Gastroesophageal sphincter (tissue), 4 donors: ENCODE results near the gene FADS3. TPM values are rescaled to one million over a fixed set of nuclear protein-coding genes. Genes with fewer than 3 reads are reported as not detected.
A peak's percentile ranks its signal among the peaks of the same experiment; 100 is the strongest.

Source experiments
- ATAC-seq: fragments of 150-250 bp; one replicate; pipeline ENCODE4 v1.9.1; 2016; ENCODE audit warnings: mild to moderate bottlenecking, moderate library complexity
- H3K27ac ChIP-seq, 4 donors: fragments of 200-600 bp; sonication (generic) in 3 of 4; 1 replicate in 3 of 4; 2 replicates in 1 of 4; pipeline ENCODE4 v1.5.1; 2016 to 2019
- H3K27me3 ChIP-seq: fragments of 200-600 bp; sonication (generic); one replicate; pipeline ENCODE4 v1.5.1; 2019
- H3K36me3 ChIP-seq, 2 donors: fragments of 200-600 bp; sonication (generic); one replicate each; pipeline ENCODE4 v1.5.1; 2019; ENCODE audit warnings: control low read depth in 1 of 2
- H3K4me1 ChIP-seq, 3 donors: fragments of 200-600 bp; sonication (generic); 1 replicate in 2 of 3; 2 replicates in 1 of 3; pipeline ENCODE4 v1.5.1; 2016 to 2019; ENCODE audit warnings: control low read depth in 2 of 3
- H3K4me3 ChIP-seq, 2 donors: fragments of 200-600 bp; sonication (generic); one replicate each; pipeline ENCODE4 v1.5.1; 2019; ENCODE audit warnings: mild to moderate bottlenecking in 1 of 2, moderate library complexity in 1 of 2
- H3K9me3 ChIP-seq, 3 donors: fragments of 200-600 bp; sonication (generic); one replicate each; pipeline ENCODE4 v1.5.1; 2017 to 2019; ENCODE audit warnings: control low read depth in 2 of 3
- EP300 ChIP-seq: sonication (generic); formaldehyde crosslinking; IDR thresholded peaks from one replicate; pipeline ENCODE4 v1.6.1; 2017; ENCODE audit warnings: antibody characterized with exemption, mild to moderate bottlenecking
- POLR2A ChIP-seq, 2 donors: fragments of 450-650 bp; IDR thresholded peaks; one replicate each; pipeline ENCODE4 v1.6.1; 2017; ENCODE audit warnings: antibody characterized with exemption in 2 of 2, mild to moderate bottlenecking in 2 of 2, moderate library complexity in 1 of 2
- POLR2AphosphoS5 ChIP-seq: sonication (generic); formaldehyde crosslinking; IDR thresholded peaks from one replicate; pipeline ENCODE4 v1.6.1; 2017; ENCODE audit warnings: antibody characterized with exemption
- WGBS, 2 donors: methylation state at CpG; one replicate each; pipeline ENCODE4 v1.1.5; 2018; ENCODE audit warnings: low coverage in 1 of 2; 5-methylcytosine and 5-hydroxymethylcytosine counted together
- total RNA-seq, 4 donors: library from RNA; depleted of rRNA; stranded (reverse); fragments of >200 nt; gene quantifications; one replicate each; pipeline ENCODE4 v1.1.0, GENCODE V29; 2016
- TF ChIP-seq, protein P1 (sequence below), 4 experiments: fragments of 200-600 bp in 2 of 4; fragments of 450-650 bp in 2 of 4; sonication (generic) in 1 of 4; IDR thresholded peaks; one replicate each; pipeline ENCODE4 v1.5.1; 2017 to 2019; ENCODE audit warnings: antibody characterized with exemption in 4 of 4, mild to moderate bottlenecking in 2 of 4, moderate library complexity in 2 of 4

The FADS3 gene
- total RNA-seq, 4 donors from 2014 or later: 41.6 to 81.6 (median 60.5) TPM

DNA sequence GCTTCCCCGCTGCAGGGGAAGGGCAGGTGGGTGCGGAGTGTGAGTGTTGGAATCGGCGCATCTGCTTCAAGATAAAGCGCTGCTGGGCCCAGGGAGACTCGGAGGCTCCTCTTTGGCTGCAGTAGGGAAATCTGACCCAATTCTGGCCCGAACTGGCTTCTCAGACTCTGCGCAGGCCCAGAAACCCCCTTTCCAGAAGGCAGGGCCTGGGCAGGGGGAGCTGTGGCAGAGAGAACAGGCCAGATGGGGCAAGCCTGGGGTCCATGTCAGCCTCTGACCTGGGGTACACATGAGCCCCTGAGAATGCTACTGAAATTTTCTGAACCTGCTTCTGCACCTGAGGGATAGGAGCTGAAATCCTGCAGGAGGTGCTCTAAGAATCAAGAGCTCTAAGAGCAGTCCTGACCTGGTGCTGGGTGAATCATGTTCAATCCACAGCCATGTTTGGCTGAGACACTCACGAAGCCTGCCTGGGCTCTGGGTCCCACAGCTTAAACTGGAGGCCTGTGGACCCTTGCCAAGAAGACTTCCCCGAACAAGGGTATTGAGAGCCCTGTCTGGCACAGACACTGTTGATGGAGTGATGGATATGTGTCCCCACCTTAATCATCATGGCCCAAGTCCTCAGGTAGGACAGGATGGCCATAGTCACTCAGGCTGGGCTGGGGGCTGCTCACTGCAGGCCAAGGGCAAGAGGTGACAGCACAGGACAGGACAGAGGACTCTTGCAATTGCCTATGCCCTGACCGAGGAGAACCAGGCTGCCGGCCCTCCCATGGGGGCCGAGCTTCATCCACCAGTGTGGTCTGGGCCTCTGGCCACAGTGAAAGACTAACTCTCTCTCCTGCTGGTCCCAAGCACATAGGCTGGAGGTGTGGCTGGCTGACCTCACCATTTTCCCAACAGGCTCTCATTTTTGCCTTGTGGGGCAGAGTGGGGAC lies 19.1 kb upstream of the FADS3 start:
- TF ChIP-seq EP300 (no peak), POLR2AphosphoS5 (no peak), POLR2A (IDR thresholded peaks at IDR 0.05) (no peak)
- TF ChIP-seq, protein P1, sequence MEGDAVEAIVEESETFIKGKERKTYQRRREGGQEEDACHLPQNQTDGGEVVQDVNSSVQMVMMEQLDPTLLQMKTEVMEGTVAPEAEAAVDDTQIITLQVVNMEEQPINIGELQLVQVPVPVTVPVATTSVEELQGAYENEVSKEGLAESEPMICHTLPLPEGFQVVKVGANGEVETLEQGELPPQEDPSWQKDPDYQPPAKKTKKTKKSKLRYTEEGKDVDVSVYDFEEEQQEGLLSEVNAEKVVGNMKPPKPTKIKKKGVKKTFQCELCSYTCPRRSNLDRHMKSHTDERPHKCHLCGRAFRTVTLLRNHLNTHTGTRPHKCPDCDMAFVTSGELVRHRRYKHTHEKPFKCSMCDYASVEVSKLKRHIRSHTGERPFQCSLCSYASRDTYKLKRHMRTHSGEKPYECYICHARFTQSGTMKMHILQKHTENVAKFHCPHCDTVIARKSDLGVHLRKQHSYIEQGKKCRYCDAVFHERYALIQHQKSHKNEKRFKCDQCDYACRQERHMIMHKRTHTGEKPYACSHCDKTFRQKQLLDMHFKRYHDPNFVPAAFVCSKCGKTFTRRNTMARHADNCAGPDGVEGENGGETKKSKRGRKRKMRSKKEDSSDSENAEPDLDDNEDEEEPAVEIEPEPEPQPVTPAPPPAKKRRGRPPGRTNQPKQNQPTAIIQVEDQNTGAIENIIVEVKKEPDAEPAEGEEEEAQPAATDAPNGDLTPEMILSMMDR (IDR thresholded peaks at IDR 0.05): no peak
- Histone ChIP-seq H3K27me3 (no peaks in the 10 kb centered on the region), H3K4me3 (no peak overlapping the region), H3K27ac (peak overlapping the region in 3 of 4 donors; percentile 54 to 61 (median 60)), H3K9me3 (no peaks in the 10 kb centered on the region), H3K4me1 (peaks cover 0 to 77% (median 17%) of the 10 kb centered on the region in 3 donors), H3K36me3 (peaks cover 0 to 27% of the 10 kb centered on the region in 2 donors)
- 60 to 76% methylated on average over 2 to 5 of the region's 13 CpGs for WGBS, 2 donors
- peak; percentile 20 for ATAC-seq

DNA sequence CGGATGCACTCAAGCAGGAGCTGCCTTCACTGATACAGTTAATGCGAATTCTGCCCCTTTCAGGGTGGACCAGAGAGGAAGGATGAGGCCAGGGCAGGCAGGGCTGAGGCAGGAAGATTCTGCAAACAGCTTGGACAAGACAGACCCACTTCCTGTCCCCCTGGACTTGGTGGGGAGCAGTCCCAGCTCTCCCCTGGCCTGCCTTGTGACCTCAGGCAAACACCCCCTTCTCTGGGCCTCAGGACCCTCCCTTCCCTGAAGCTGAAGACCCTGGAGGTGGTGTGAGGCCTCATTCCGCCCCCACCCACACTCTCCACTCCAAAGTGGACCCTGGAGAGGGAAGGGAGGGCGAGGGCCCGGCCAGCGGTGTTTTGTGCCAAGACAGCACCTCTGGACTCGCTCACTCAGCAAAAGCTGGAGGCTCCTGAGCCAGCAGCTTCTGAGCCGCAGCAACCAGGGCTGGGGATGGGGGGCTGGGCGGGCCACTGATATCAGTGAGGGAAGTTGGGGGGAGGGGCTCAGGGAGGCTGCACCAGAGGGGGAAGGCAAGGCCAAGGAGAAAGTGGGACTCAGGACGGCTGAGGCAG lies 17.5 kb upstream of the FADS3 start:
- WGBS, 2 donors: 100% methylated on average over 1 of the region's 10 CpGs; no CpG with 5 or more reads in 1 of the 2 donors
- no peak overlapping the region for H3K4me3 ChIP-seq
- no peak for TF ChIP-seq EP300
- TF ChIP-seq, protein P1 (IDR thresholded peaks at IDR 0.05): no peak

DNA sequence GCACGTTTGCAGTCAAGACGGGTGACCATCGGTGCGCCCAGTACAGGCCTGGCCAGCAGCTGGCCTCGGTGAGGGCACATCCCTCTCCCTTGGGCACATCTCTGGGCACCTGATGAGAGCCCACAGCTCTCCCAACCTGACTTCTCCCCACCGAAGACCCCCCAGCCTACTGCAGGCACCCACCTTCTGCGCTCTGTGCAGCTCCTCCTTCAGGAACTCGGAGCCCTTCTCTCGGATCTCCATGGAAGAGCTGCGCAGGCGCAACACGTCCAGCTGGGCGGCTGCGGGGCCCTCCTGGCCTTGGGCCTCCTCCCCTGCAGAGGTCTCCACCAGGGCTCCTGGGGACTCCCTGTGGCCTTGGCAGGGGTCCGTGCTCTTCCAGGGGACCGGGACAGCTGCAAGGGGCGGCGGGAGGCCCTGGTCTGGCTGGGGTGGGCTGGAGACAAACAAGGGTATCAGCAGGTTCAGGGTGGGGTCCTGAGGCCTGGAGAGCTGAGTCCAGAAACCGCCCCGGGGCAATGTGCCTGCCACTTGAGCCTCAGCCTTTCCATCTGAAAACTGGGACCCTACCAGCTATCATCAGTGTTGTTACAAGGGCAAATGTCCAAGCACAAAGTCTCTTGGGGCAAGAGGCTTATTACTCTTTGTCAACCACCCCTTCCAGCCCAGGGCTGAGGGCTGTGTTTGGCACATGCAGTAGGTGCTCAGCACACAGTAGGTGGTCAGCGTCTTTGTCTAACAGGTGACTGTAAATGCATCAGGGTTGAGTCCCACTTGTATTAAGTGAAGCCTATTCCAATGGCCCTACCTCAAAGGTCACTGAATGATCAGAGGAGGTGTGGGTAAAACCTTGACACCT lies 16.8 kb upstream of the FADS3 start:
- H3K27ac ChIP-seq: peak overlapping the region in 1 of 4 donors; percentile 50
- peaks cover 0 to 50% of the 10 kb centered on the region in 2 donors for H3K36me3 ChIP-seq
- TF ChIP-seq EP300 (no peak), POLR2AphosphoS5 (no peak), POLR2A (IDR thresholded peaks at IDR 0.05) (no peak)
- TF ChIP-seq, protein P1 (IDR thresholded peaks at IDR 0.05): no peak
- WGBS, 2 donors: no CpG with 5 or more reads among the region's 21 CpGs
- no peak overlapping the region for H3K4me3 ChIP-seq
- H3K27me3 ChIP-seq: no peaks in the 10 kb centered on the region
- no peaks in the 10 kb centered on the region for H3K9me3 ChIP-seq
- no peak for ATAC-seq
- H3K4me1 ChIP-seq: peaks cover 0 to 56% (median 17%) of the 10 kb centered on the region in 3 donors

More for the DNA sequence above, 17.5 kb upstream of the FADS3 start:
- H3K4me1 ChIP-seq: peaks cover 0 to 63% (median 17%) of the 10 kb centered on the region in 3 donors
- H3K27me3 ChIP-seq: no peaks in the 10 kb centered on the region
- peak overlapping the region in 2 of 4 donors; percentile 37 to 50 for H3K27ac ChIP-seq
- H3K36me3 ChIP-seq: peaks cover 0 to 43% of the 10 kb centered on the region in 2 donors
- ATAC-seq: peak; percentile 30
- no peaks in the 10 kb centered on the region for H3K9me3 ChIP-seq

DNA sequence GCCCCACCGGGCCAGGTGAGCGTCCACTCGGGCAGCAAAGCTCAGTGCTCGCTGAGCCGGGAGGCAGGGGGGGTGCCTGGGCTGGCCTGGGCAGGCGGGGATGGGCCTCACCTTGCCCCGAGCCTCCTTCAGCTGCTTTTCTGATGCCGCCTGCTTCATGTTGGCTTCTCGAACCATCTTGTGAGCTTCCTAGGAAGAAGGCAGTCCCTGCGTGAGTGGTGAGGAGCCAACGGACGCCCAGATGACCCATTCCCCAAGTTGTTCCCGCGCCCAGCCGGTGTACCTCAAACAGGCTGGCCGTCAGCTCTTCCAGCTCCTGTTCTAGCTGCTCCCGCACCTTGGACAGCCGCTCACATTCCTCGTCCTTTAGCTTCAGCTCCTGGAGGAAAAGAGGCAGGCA lies 15.9 kb upstream of the FADS3 start:
- Histone ChIP-seq H3K36me3 (peaks cover 0 to 57% of the 10 kb centered on the region in 2 donors), H3K4me3 (no peak overlapping the region), H3K9me3 (no peaks in the 10 kb centered on the region), H3K4me1 (peaks cover 0 to 48% (median 16%) of the 10 kb centered on the region in 3 donors), H3K27me3 (no peaks in the 10 kb centered on the region), H3K27ac (no peak overlapping the region)
- whole genome bisulfite sequencing, 2 donors: 91% methylated on average over 4 of the region's 19 CpGs; no CpG with 5 or more reads in 1 of the 2 donors
- TF ChIP-seq POLR2A (IDR thresholded peaks at IDR 0.05) (no peak), POLR2AphosphoS5 (no peak), EP300 (no peak)
- TF ChIP-seq, protein P1 (IDR thresholded peaks at IDR 0.05): no peak
- ATAC-seq: no peak
